ENCODE measurements around the gene WWC1. TPM values are rescaled to one million over a fixed set of nuclear protein-coding genes. Genes with fewer than 3 reads are reported as not detected.
A peak's percentile ranks its signal among the peaks of the same experiment; 100 is the strongest.

Gene WWC1
- total RNA-seq, 2 donors from 2014 or later = 1.9 to 6.1 TPM

- DNase-seq (ENCODE audit: low spot score in 2 of 2) = no peak
- no peak for ATAC-seq
- no peak overlapping the region for H3K27ac Mint-ChIP-seq
- no peaks in the 10 kb centered on the region for H3K36me3 Mint-ChIP-seq
- H3K9me3 Mint-ChIP-seq = no peaks in the 10 kb centered on the region
These were observed 24.1 kb downstream of the WWC1 start for GRCh38 chr5:168315416-168316138.

DNA sequence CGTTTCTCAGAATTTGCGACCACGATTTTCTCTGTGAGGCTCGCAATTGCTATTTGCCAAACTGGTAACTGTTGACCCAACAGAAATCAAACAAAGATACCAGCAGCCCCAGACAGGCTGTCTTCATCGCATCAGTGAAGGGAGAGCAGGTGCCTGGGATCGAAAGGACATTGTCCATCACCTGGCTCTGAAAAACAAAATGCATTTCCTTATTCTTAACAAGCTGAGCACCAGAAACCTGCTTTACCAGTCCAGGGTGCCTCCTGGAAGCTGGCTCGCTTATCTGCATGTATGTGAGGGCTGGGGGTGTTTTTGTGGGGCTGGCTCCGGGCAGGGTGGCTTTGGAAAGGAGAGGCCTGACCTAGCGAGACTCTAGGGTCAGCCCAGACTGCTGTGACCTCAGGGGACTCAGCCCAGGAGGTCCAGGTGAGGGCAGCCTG lies 24.7 kb downstream of the WWC1 start:
- Mint-ChIP-seq H3K36me3 (no peaks in the 10 kb centered on the region), H3K9me3 (no peaks in the 10 kb centered on the region), H3K27ac (no peak overlapping the region)
- ATAC-seq (no peak), DNase-seq (ENCODE audit: low spot score in 2 of 2) (no peak)

DNA sequence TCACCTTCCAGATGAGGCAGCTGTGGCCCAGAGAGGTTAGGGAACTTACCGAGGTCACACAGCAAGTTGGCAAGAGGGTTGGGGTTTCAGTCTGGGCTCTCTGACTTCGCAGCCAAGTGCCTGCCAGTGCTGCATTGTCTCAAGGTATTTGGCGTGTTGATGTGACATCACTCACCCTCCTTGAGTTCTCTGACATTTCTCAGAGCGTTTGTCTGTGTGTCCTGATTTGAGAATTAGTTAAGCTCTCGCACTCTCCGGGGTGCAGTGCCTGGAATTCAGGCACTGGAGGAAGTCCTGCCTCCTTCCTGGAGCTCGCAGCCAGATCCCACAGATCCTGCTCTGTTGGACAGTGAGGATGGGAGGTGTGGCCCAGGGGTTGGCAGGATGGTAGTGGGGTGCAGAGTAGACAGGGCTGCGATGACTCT lies 25.7 kb downstream of the WWC1 start:
- Mint-ChIP-seq H3K9me3 (no peaks in the 10 kb centered on the region), H3K27ac (no peak overlapping the region), H3K36me3 (no peaks in the 10 kb centered on the region)
- DNase-seq (ENCODE audit: low spot score in 2 of 2) (no peak), ATAC-seq (no peak)

GRCh38 chr5:168317521-168318147 lies 26.2 kb downstream of the WWC1 start:
- H3K27ac Mint-ChIP-seq = no peak overlapping the region
- H3K9me3 Mint-ChIP-seq = no peaks in the 10 kb centered on the region
- no peak for DNase-seq (ENCODE audit: low spot score in 2 of 2)
- ATAC-seq = no peak
- no peaks in the 10 kb centered on the region for H3K36me3 Mint-ChIP-seq

DNA sequence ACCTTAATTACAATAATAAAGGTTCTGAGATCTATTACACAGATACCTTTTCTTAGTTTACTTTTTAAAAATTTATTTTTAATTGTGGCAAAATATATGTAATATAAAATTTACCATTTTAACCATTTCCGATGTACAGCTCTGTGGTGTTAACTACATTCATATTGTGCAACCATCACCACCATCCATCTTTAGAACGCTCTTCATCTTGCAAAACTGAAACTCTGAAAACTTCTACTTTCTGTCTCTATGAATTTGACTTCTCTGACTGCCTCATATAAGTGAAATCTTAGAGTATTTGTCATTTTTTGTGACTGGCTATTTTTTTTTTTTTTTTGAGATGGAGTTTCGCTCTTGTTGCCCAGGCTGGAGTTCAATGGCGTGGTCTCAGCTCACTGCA lies 26.8 kb downstream of the WWC1 start:
- ATAC-seq = no peak
- no peak for DNase-seq (ENCODE audit: low spot score in 2 of 2)
- Mint-ChIP-seq H3K27ac (no peak overlapping the region), H3K36me3 (no peaks in the 10 kb centered on the region), H3K9me3 (no peaks in the 10 kb centered on the region)

GRCh38 chr5:168319774-168320173 lies 28.3 kb downstream of the WWC1 start:
- ATAC-seq (no peak), DNase-seq (ENCODE audit: low spot score in 2 of 2) (no peak)

DNA sequence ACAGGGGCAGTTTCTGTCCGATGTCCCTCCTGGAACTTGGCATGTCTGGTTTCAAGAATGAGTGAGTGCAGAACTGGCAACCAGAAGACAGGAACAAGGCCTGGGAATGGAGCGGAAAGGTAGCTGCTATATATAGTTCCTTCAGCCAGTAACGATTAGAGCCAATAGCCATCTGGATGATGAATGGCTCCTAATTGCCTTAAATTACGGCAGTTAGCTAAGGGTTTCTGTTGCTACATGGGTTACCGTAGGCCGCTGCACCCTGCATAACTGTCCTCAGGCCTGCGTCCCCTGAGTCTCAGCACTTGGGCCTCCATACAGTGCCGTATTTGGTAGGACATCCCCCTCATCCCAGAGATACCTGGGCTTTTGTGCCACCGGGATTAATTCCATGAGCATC lies 29.4 kb downstream of the WWC1 start:
- Mint-ChIP-seq H3K9me3 (no peaks in the 10 kb centered on the region), H3K27ac (no peak overlapping the region), H3K36me3 (no peaks in the 10 kb centered on the region)
- DNase-seq (ENCODE audit: low spot score in 2 of 2) (no peak), ATAC-seq (no peak)

More at GRCh38 chr5:168319774-168320173, 28.3 kb downstream of the WWC1 start:
- no peaks in the 10 kb centered on the region for H3K36me3 Mint-ChIP-seq
- H3K9me3 Mint-ChIP-seq = no peaks in the 10 kb centered on the region
- H3K27ac Mint-ChIP-seq = no peak overlapping the region

DNA sequence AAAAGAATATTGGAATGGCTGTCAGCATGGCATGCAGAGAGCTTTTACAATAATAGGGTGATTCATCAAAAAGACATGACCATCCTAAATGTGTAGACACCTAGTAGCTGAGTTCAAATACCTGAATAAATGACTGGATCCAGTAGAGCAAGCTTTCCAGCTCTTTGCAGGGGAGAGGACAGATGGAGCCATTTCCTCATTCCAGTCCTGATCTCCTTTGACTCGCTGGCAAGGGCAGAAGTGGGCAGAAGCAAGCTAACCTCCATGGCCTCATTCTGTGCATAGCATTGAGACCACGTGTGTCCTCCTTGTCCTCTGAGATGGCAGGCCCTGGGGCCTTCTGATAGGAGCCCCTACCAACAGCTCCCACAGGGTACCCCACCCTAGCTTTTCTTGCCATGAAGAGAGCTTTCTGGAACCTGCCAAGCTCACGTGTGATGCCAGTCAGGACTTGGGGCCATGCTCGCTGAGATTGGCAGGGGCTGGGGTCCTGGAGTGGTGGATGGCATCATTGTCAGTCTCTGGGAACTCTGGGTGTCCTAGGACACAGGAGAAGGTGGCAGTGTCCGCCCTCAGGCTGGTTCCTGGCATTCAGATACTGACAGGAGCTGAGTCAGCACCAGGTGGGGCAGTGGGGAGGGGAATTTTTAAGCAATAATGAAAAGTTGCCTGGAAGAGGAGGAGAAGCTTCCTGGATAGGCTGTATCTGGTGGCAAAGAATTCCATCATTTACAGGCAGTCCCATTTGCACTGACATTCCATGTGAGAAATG lies 33.6 kb downstream of the WWC1 start:
- no peak for DNase-seq (ENCODE audit: low spot score in 2 of 2)
- H3K9me3 Mint-ChIP-seq = no peaks in the 10 kb centered on the region
- H3K36me3 Mint-ChIP-seq = no peaks in the 10 kb centered on the region
- ATAC-seq = no peak
- no peak overlapping the region for H3K27ac Mint-ChIP-seq

- Mint-ChIP-seq H3K36me3 (no peaks in the 10 kb centered on the region), H3K27ac (no peak overlapping the region), H3K9me3 (no peaks in the 10 kb centered on the region)
- ATAC-seq (no peak), DNase-seq (ENCODE audit: low spot score in 2 of 2) (no peak)
These were observed 35.6 kb downstream of the WWC1 start for GRCh38 chr5:168327019-168327421.

- Mint-ChIP-seq H3K27ac (no peak overlapping the region), H3K36me3 (no peaks in the 10 kb centered on the region), H3K9me3 (no peaks in the 10 kb centered on the region)
- DNase-seq (ENCODE audit: low spot score in 2 of 2) (no peak), ATAC-seq (no peak)
These were observed 36.0 kb downstream of the WWC1 start for GRCh38 chr5:168327451-168327850.

GRCh38 chr5:168327994-168328393 lies 36.5 kb downstream of the WWC1 start:
- no peaks in the 10 kb centered on the region for H3K36me3 Mint-ChIP-seq
- H3K9me3 Mint-ChIP-seq = no peaks in the 10 kb centered on the region
- no peak overlapping the region for H3K27ac Mint-ChIP-seq
- no peak for ATAC-seq
- DNase-seq (ENCODE audit: low spot score in 2 of 2) = no peak

GRCh38 chr5:168328814-168329213 lies 37.4 kb downstream of the WWC1 start:
- Mint-ChIP-seq H3K9me3 (no peaks in the 10 kb centered on the region), H3K36me3 (no peaks in the 10 kb centered on the region), H3K27ac (no peak overlapping the region)
- DNase-seq (ENCODE audit: low spot score in 2 of 2) = no peak
- ATAC-seq = no peak

DNA sequence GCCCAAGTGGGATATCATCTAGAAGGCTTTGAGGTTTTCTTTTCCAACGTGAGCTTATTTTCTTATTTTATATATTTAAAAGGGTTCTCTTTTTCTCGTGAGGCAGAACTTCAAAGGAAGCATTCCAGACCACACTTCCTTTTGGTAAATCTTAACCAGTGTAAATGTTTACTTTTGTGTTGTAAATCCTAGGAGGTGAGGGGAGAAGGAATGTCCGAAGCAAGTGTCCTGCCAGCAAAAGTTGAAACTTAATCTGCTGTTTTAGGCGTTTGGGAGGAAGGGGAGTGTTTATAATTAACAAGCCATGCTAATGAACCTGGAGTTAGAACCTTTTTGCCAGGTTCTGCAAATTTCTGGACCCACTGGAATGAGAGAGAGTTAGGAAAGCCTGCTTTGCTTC lies 37.9 kb downstream of the WWC1 start:
- no peak for DNase-seq (ENCODE audit: low spot score in 2 of 2)
- H3K36me3 Mint-ChIP-seq = no peaks in the 10 kb centered on the region
- H3K9me3 Mint-ChIP-seq = no peaks in the 10 kb centered on the region
- no peak overlapping the region for H3K27ac Mint-ChIP-seq
- ATAC-seq = no peak

- H3K36me3 Mint-ChIP-seq = no peaks in the 10 kb centered on the region
- peak; percentile 56 to 97 for ATAC-seq
- no peak for DNase-seq (ENCODE audit: low spot score in 2 of 2)
- H3K9me3 Mint-ChIP-seq = no peaks in the 10 kb centered on the region
- H3K27ac Mint-ChIP-seq = no peak overlapping the region
These were observed 40.6 kb downstream of the WWC1 start for GRCh38 chr5:168332042-168332441.

- DNase-seq (ENCODE audit: low spot score in 2 of 2) = no peak
- H3K27ac Mint-ChIP-seq = peak overlapping the region in 1 of 2 donors; percentile 67
- H3K36me3 Mint-ChIP-seq = no peaks in the 10 kb centered on the region
These were observed 42.8 kb downstream of the WWC1 start for GRCh38 chr5:168334280-168334679.

GRCh38 chr5:168334695-168335094 lies 43.2 kb downstream of the WWC1 start:
- Mint-ChIP-seq H3K9me3 (no peaks in the 10 kb centered on the region), H3K27ac (no peak overlapping the region), H3K36me3 (no peaks in the 10 kb centered on the region)
- no peak for ATAC-seq
- no peak for DNase-seq (ENCODE audit: low spot score in 2 of 2)

More at GRCh38 chr5:168334280-168334679, 42.8 kb downstream of the WWC1 start:
- ATAC-seq = no peak
- H3K9me3 Mint-ChIP-seq = no peaks in the 10 kb centered on the region

GRCh38 chr5:168337361-168337760 lies 45.9 kb downstream of the WWC1 start:
- DNase-seq (ENCODE audit: low spot score in 2 of 2) (no peak), ATAC-seq (no peak)
- Mint-ChIP-seq H3K9me3 (no peaks in the 10 kb centered on the region), H3K27ac (no peak overlapping the region), H3K36me3 (no peaks in the 10 kb centered on the region)

Data from activated naive CD4-positive, alpha-beta T cell treated with anti-CD3 and anti-CD28 coated beads, Interleukin-2, amount 50 U/mL, for 72 hours (primary cell).